Karpas-422 (cell line): Measurements from ENCODE around the gene TTLL11. TPM values are rescaled to one million over a fixed set of nuclear protein-coding genes. Genes with fewer than 3 reads are reported as not detected.
"Not testable (repeated sequence)": the region's sequence is repeated elsewhere in the genome, so short reads cannot be mapped to it uniquely, and the experiment has no call there.

Experiments
- DNase-seq: peaks from one replicate; pipeline ENCODE4 v3.0.0-alpha.2; 2015
- H2AFZ ChIP-seq: fragments of 200-600 bp; sonication (generic); 2 replicates; pipeline ENCODE4 v1.6.1; 2014; ENCODE audit warnings: antibody characterized with exemption, low read length, mixed read lengths
- H3K27ac ChIP-seq: fragments of 200-600 bp; sonication (generic); 2 replicates; pipeline ENCODE4 v1.5.1; 2014; ENCODE audit warnings: mild to moderate bottlenecking, low read length, moderate library complexity
- H3K27me3 ChIP-seq: fragments of 200-600 bp; sonication (generic); 2 replicates; pipeline ENCODE4 v1.6.1; 2014; ENCODE audit warnings: low read length, mixed read lengths
- H3K36me3 ChIP-seq: fragments of 200-600 bp; sonication (generic); 2 replicates; pipeline ENCODE4 v1.6.1; 2014; ENCODE audit warnings: low read length, mixed read lengths; ENCODE audit not compliant: insufficient read depth
- H3K4me1 ChIP-seq: fragments of 200-600 bp; sonication (generic); 2 replicates; pipeline ENCODE4 v1.6.1; 2014; ENCODE audit warnings: mild to moderate bottlenecking, low read length, mixed read lengths
- H3K4me2 ChIP-seq: fragments of 200-600 bp; sonication (generic); 2 replicates; pipeline ENCODE4 v1.6.1; 2014; ENCODE audit warnings: low read length, low read depth, mild to moderate bottlenecking; ENCODE audit not compliant: poor library complexity, severe bottlenecking
- H3K4me3 ChIP-seq: fragments of 200-600 bp; sonication (generic); 2 replicates; pipeline ENCODE4 v1.5.1; 2014; ENCODE audit warnings: mild to moderate bottlenecking, antibody characterized with exemption, low read length, mixed read lengths
- H3K79me2 ChIP-seq: fragments of 200-600 bp; sonication (generic); 2 replicates; pipeline ENCODE4 v1.6.1; 2014; ENCODE audit warnings: mild to moderate bottlenecking, low read length, mixed read lengths
- H3K9ac ChIP-seq: fragments of 200-600 bp; sonication (generic); 2 replicates; pipeline ENCODE4 v1.6.0; 2014; ENCODE audit warnings: low read length
- H3K9me2 ChIP-seq: fragments of 200-600 bp; sonication (generic), shearing (Covaris generic); replicated peaks from 2 replicates; pipeline ENCODE4 v1.6.0; 2014; ENCODE audit warnings: mild to moderate bottlenecking, low read length, moderate library complexity; ENCODE audit not compliant: insufficient read depth
- H3K9me3 ChIP-seq: fragments of 300-700, 200-600 bp; sonication (generic); 2 replicates; pipeline ENCODE4 v1.6.1; 2014; ENCODE audit warnings: low read length, mixed read lengths
- H4K20me1 ChIP-seq: fragments of 200-600 bp; sonication (generic); 2 replicates; pipeline ENCODE4 v1.6.1; 2014; ENCODE audit warnings: mild to moderate bottlenecking, antibody characterized with exemption, low read length, low read depth; ENCODE audit not compliant: insufficient read depth
- total RNA-seq: library from RNA; depleted of rRNA; stranded (reverse); fragments of >200 nt; shearing (Covaris generic); gene quantifications from 2 replicates; pipeline ENCODE4 v1.2.3, GENCODE V29; 2014; ENCODE audit warnings: low replicate concordance

Gene TTLL11
- total RNA-seq, 1 experiment from 2014 or later, result 2.5 TPM

DNA sequence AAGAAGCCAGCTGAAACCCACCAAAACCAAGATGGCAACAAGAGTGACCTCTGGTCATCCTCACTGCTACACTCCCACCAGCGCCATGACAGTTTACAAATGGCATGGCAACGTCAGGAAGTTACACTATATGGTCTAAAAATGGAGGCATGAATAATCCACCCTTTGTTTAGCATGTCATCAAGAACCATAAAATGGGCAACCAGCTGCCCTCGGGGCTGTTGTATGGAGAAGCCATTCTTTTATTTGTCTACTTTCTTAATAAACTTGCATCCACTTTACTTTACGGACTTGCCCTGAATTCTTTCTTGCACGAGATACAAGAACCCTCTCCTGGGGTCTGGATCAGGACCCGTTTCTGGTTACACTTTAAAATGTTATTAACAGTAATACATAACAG is 92.6 kb downstream of the TTLL11 start:
- not testable (repeated sequence) for DNase-seq, H3K27ac ChIP-seq, H3K4me3 ChIP-seq, H3K79me2 ChIP-seq, H3K36me3 ChIP-seq, H3K9me2 ChIP-seq, H3K27me3 ChIP-seq, H2AFZ ChIP-seq, H3K4me2 ChIP-seq, H4K20me1 ChIP-seq, H3K9me3 ChIP-seq, H3K9ac ChIP-seq
- peaks cover 16% of the 10 kb centered on the region for H3K4me1 ChIP-seq

DNA sequence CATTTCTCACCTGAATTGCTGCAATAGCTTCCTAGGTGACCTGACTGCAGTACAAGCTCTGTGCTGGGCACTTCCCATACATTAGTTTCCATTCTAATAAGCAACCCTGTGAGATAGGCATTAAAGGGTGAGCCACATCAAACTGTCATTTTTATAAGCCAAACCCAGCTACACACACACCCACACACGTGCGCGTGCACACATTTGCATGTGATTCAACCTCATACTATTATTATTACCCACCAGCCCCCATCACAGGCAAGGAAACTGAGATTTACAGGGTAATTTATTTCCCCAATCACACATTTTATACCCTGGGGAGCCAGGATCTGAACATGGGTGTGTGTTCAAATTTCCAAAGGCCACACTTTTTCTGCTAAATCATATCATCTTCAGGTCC is 93.6 kb downstream of the TTLL11 start:
- Histone ChIP-seq H2AFZ (no peak overlapping the region), H3K4me3 (no peak overlapping the region), H3K9ac (no peak overlapping the region), H3K36me3 (no peaks in the 10 kb centered on the region), H4K20me1 (no peaks in the 10 kb centered on the region), H3K27me3 (no peaks in the 10 kb centered on the region), H3K9me3 (no peaks in the 10 kb centered on the region), H3K4me1 (peaks cover 16% of the 10 kb centered on the region), H3K79me2 (no peaks in the 10 kb centered on the region), H3K27ac (no peak overlapping the region), H3K4me2 (peak overlapping the region; percentile 32), H3K9me2 (no peaks in the 10 kb centered on the region)
- peak; percentile 45 for DNase-seq

DNA sequence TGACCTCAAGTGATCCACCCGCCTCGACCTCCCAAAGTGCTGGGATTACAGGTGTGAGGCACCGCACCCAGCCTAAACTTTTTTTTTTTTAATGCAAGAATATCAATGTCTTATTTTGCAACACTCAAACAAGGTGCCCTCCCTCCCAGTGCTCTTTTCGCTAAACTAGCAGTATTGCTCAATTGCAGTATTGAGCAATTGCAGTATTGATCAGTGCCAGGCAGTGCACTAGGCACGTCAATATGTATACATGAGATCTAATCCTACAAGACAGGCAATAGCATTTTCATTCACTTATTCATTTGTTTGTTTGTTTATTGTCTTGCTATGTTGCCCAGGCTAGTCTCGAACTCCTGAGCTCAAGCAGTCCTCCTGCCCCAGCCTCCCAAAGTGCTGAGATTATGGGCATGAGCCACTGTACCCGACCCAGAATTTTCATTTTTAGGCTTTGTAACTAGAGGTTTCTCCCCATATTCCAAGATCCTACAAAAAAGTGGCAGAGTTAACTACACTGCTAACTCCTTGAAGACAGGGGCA is 94.5 kb downstream of the TTLL11 start:
- Histone ChIP-seq H4K20me1 (no peaks in the 10 kb centered on the region), H3K79me2 (no peaks in the 10 kb centered on the region), H3K27ac (no peak overlapping the region), H3K9me2 (no peaks in the 10 kb centered on the region), H3K4me1 (peaks cover 16% of the 10 kb centered on the region), H3K36me3 (no peaks in the 10 kb centered on the region), H3K9ac (no peak overlapping the region), H3K4me2 (no peak overlapping the region), H3K4me3 (no peak overlapping the region), H2AFZ (no peak overlapping the region), H3K27me3 (no peaks in the 10 kb centered on the region), H3K9me3 (no peaks in the 10 kb centered on the region)
- no peak for DNase-seq

DNA sequence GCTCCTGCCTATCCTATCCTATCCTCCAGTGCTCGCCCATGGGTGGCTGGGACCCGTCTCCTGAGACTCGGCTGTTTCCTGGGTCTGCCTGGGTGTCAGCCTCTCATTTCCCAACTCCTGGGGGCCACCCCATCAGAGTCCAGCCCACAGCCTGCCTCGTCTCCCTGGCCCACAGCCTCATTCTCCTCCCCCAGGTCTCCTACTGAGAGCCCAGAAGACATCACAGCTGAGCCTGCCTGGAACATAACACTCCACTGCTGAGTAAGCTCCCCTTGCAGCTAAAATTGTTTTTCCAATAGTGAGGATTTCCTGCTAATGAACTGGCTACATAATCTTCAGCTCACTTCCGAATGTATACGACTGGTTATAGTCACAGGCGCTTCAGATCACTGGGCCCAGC is 95.3 kb downstream of the TTLL11 start:
- H4K20me1 ChIP-seq, result no peaks in the 10 kb centered on the region
- H3K79me2 ChIP-seq, result no peaks in the 10 kb centered on the region
- H3K9ac ChIP-seq, result no peak overlapping the region
- no peak overlapping the region for H3K4me3 ChIP-seq
- H3K4me1 ChIP-seq, result peaks cover 16% of the 10 kb centered on the region
- H3K9me2 ChIP-seq, result no peaks in the 10 kb centered on the region
- H3K27me3 ChIP-seq, result no peaks in the 10 kb centered on the region
- no peak overlapping the region for H2AFZ ChIP-seq
- no peaks in the 10 kb centered on the region for H3K36me3 ChIP-seq
- no peaks in the 10 kb centered on the region for H3K9me3 ChIP-seq
- H3K4me2 ChIP-seq, result no peak overlapping the region
- H3K27ac ChIP-seq, result no peak overlapping the region
- DNase-seq, result no peak

DNA sequence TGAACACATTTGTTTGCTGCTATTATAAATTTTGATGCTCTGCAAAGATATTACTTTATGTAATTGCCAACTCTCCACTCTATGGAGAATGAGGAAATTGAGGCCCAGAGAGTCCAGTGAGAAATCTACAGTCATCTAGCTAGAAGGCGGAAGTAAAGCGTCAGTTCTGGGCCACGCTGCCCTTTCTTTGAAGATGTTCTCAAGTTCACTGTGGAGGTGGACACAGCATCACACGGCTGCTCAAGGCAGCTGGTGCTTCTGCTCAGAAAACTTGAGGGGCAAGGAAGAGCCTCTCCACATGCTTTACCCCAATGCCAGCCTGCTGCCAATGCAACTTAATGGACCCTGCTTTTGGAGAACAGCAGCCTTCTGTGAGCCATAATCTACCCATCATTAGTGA is 96.3 kb downstream of the TTLL11 start:
- Histone ChIP-seq H3K36me3 (no peaks in the 10 kb centered on the region), H2AFZ (no peak overlapping the region), H3K79me2 (no peaks in the 10 kb centered on the region), H3K4me1 (peaks cover 24% of the 10 kb centered on the region), H3K4me3 (no peak overlapping the region), H3K4me2 (no peak overlapping the region), H3K9me2 (no peaks in the 10 kb centered on the region), H3K9ac (no peak overlapping the region), H3K9me3 (no peaks in the 10 kb centered on the region), H3K27ac (no peak overlapping the region), H4K20me1 (no peaks in the 10 kb centered on the region), H3K27me3 (no peaks in the 10 kb centered on the region)
- no peak for DNase-seq

DNA sequence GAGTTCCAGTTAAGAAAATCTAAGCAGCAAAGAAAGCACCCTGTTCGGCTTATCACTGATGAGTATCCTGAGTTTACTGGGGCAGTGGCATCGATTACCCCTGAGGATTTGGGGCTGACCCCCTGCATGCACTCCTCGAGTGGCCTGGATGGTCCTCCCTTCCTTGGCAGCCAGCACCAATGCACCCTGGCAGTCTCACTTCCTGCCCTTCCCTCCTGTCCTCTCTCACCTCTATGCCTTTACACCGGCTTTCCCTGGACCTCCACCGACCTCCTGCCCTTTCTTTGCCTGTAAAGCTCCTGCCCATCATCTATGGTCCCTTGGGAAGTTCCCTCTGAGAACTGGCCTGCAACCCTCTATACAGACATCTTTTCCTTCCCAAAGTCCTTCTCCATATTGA is 97.1 kb downstream of the TTLL11 start:
- Histone ChIP-seq H4K20me1 (no peaks in the 10 kb centered on the region), H3K4me3 (no peak overlapping the region), H3K27me3 (no peaks in the 10 kb centered on the region), H3K4me1 (peaks cover 26% of the 10 kb centered on the region), H3K9ac (no peak overlapping the region), H3K4me2 (no peak overlapping the region), H3K79me2 (no peaks in the 10 kb centered on the region), H3K9me2 (no peaks in the 10 kb centered on the region), H3K27ac (no peak overlapping the region), H3K9me3 (no peaks in the 10 kb centered on the region), H2AFZ (no peak overlapping the region), H3K36me3 (no peaks in the 10 kb centered on the region)
- DNase-seq, result no peak

DNA sequence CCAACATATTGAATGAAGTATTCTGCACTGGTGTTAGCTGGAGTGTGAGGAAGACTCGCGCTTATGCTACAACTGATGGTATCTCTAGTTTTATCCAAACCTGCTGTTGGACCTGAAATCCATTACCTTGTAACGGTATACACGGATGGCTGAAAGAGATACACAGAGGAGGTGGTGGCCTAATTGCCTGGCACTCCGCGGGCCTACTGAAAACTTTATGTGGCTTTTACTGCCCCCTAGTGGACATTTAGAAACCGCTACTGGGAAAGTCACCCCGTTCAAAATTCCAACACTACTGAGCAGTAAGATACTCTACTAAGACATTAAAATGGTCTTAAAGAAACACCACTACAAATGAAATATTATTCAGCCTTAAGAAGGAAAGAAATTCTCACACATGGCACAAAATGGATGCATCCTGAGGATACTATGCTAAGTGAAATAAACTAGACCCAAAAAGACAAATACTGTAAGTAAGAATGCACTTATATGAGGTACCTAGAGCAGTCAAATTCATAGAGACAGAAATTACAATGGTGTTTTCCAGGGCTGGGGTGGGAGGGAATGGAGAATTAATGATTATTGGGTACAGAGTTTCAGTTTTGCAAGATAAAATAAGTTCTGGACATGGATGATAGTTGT is 100.4 kb downstream of the TTLL11 start:
- H3K9me2 ChIP-seq, result no peaks in the 10 kb centered on the region
- no peaks in the 10 kb centered on the region for H3K27me3 ChIP-seq
- no peaks in the 10 kb centered on the region for H3K36me3 ChIP-seq
- no peaks in the 10 kb centered on the region for H4K20me1 ChIP-seq
- H3K79me2 ChIP-seq, result no peaks in the 10 kb centered on the region
- H3K27ac ChIP-seq, result no peak overlapping the region
- no peak overlapping the region for H3K4me3 ChIP-seq
- H2AFZ ChIP-seq, result no peak overlapping the region
- peak; percentile 90 for DNase-seq
- H3K4me1 ChIP-seq, result peaks cover 21% of the 10 kb centered on the region
- H3K9me3 ChIP-seq, result no peaks in the 10 kb centered on the region
- H3K4me2 ChIP-seq, result no peak overlapping the region
- peak overlapping the region; percentile 22 for H3K9ac ChIP-seq

DNA sequence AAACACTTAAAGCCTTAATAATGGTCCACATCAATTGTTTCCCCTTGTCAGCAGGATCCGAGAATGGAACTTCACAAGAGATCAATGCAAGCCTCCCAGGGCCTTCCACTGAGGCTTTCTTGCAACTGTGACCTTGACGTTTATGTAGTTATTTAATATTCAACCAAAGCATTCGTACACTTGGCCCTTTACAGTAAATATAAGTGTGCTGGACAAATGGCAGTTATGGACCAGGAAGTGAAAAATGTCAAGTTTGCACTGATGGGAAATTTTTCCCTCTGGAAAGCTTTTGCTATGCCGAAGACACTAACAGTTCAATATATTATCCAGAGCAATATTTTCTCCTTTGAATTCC is 101.8 kb downstream of the TTLL11 start:
- H3K36me3 ChIP-seq, result no peaks in the 10 kb centered on the region
- no peak overlapping the region for H3K4me2 ChIP-seq
- no peaks in the 10 kb centered on the region for H3K27me3 ChIP-seq
- no peak overlapping the region for H2AFZ ChIP-seq
- no peaks in the 10 kb centered on the region for H3K9me3 ChIP-seq
- no peaks in the 10 kb centered on the region for H4K20me1 ChIP-seq
- H3K79me2 ChIP-seq, result no peaks in the 10 kb centered on the region
- H3K4me3 ChIP-seq, result no peak overlapping the region
- peaks cover 29% of the 10 kb centered on the region for H3K4me1 ChIP-seq
- H3K9ac ChIP-seq, result no peak overlapping the region
- no peaks in the 10 kb centered on the region for H3K9me2 ChIP-seq
- H3K27ac ChIP-seq, result no peak overlapping the region
- DNase-seq, result no peak
